Measurements from ENCODE around the gene SKAP1. TPM values are rescaled to one million over a fixed set of nuclear protein-coding genes. Genes with fewer than 3 reads are reported as not detected.

Gene SKAP1
- total and polyA plus RNA-seq, 5 donors, result 0.38 to 0.77 (median 0.54) TPM; not detected in 1

GRCh38 chr17:48314716-48315115 lies 115.3 kb downstream of the SKAP1 start:
- DNase-seq (no peak), ATAC-seq (no peak)
- intact Hi-C loops (cut with DNase I), result no loop called here
- H3K27me3 ChIP-seq (ENCODE audit: control insufficient read depth, insufficient read depth), result peaks cover 10% of the 10 kb centered on the region
- no peak overlapping the region for H3K27ac ChIP-seq (ENCODE audit: low read length)
- no peaks in the 10 kb centered on the region for H3K4me1 ChIP-seq (ENCODE audit: control insufficient read depth, insufficient read depth, low read length)
- 66% methylated on average over 2 of the region's 2 CpGs for WGBS
- no peaks in the 10 kb centered on the region for H3K9me3 ChIP-seq (ENCODE audit: control insufficient read depth, low read length)
- H3K4me3 ChIP-seq (ENCODE audit: low read length), result no peak overlapping the region

GRCh38 chr17:48313096-48313755 lies 116.8 kb downstream of the SKAP1 start:
- intact Hi-C loops (cut with DNase I), result no loop called here
- no peak overlapping the region for H3K27ac ChIP-seq (ENCODE audit: low read length)
- 64% methylated on average over 8 of the region's 8 CpGs for WGBS
- ATAC-seq (no peak), DNase-seq (no peak)
- no peaks in the 10 kb centered on the region for H3K4me1 ChIP-seq (ENCODE audit: control insufficient read depth, insufficient read depth, low read length)
- no peaks in the 10 kb centered on the region for H3K9me3 ChIP-seq (ENCODE audit: control insufficient read depth, low read length)
- no peak overlapping the region for H3K4me3 ChIP-seq (ENCODE audit: low read length)
- peaks cover 8% of the 10 kb centered on the region for H3K27me3 ChIP-seq (ENCODE audit: control insufficient read depth, insufficient read depth)

GRCh38 chr17:48311324-48311723 lies 118.7 kb downstream of the SKAP1 start:
- H3K9me3 ChIP-seq (ENCODE audit: control insufficient read depth, low read length), result no peaks in the 10 kb centered on the region

DNA sequence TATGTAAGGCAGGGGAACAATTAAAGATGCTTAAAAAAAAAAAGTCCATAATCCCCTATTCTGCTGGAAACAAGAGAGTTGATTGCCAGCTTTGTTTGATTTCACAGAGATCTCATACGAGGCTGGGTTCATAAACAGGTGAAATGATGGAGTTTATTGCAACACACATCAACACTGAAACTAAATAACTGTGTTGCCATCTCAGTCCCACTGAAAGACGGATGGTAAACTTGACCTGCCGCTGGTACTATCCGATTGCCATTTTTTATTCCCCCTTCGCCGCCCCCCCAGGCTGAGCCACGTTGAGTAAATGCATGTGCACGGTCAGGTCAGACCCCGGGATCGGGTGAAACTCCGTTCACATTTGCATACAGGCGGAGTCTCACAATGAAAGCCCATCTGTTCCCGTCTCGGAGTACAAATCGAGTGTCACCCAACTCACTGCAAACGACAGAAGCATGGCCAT lies 119.2 kb downstream of the SKAP1 start:
- no peak overlapping the region for H3K27ac ChIP-seq (ENCODE audit: low read length)
- no peak overlapping the region for H3K4me3 ChIP-seq (ENCODE audit: low read length)
- H3K4me1 ChIP-seq (ENCODE audit: control insufficient read depth, insufficient read depth, low read length), result no peaks in the 10 kb centered on the region
- no peak for ATAC-seq
- no peak for DNase-seq
- H3K27me3 ChIP-seq (ENCODE audit: control insufficient read depth, insufficient read depth), result peaks cover 5% of the 10 kb centered on the region
- 23% methylated on average over 16 of the region's 16 CpGs for WGBS
- intact Hi-C loops (cut with DNase I), result no loop called here
- no peaks in the 10 kb centered on the region for H3K9me3 ChIP-seq (ENCODE audit: control insufficient read depth, low read length)

More at GRCh38 chr17:48311324-48311723, 118.7 kb downstream of the SKAP1 start:
- DNase-seq, result no peak
- Histone ChIP-seq H3K4me3 (ENCODE audit: low read length) (no peak overlapping the region), H3K4me1 (ENCODE audit: control insufficient read depth, insufficient read depth, low read length) (no peaks in the 10 kb centered on the region), H3K27me3 (ENCODE audit: control insufficient read depth, insufficient read depth) (peaks cover 5% of the 10 kb centered on the region), H3K27ac (ENCODE audit: low read length) (no peak overlapping the region)
- no peak for ATAC-seq
- 86% methylated on average over 3 of the region's 3 CpGs for WGBS
- intact Hi-C loops (cut with DNase I), result no loop called here

DNA sequence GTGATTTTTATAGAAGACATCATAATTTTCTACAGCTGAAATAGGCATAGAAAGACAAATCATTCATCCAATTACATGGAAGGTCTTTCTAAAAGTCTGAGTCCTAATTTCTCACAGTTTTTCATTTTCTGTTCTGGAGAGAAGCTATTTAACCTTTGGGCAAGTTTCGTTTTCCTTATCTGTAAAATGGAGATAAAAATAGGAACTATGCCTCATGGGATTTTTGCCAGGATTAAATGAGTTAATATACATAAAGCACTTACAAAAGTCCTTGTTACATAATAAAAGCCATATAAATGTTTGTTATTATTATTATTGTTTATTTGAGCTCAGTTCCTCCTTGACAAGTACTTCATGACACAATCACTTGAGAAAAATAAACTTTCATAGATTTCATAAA lies 121.4 kb downstream of the SKAP1 start:
- intact Hi-C loops (cut with DNase I), result loop anchor here in 1 of 4 donors (10.0 kb wide), 1 partner anchor 306 kb away; the partner anchor contains the start of genes HOXB7 and HOXB8
- Histone ChIP-seq H3K4me1 (ENCODE audit: control insufficient read depth, insufficient read depth, low read length) (no peaks in the 10 kb centered on the region), H3K9me3 (ENCODE audit: control insufficient read depth, low read length) (no peaks in the 10 kb centered on the region), H3K27ac (ENCODE audit: low read length) (no peak overlapping the region), H3K4me3 (ENCODE audit: low read length) (no peak overlapping the region), H3K27me3 (ENCODE audit: control insufficient read depth, insufficient read depth) (peaks cover 5% of the 10 kb centered on the region)
- ATAC-seq (no peak), DNase-seq (no peak)
- 22% methylated on average over 1 of the region's 1 CpG for WGBS

DNA sequence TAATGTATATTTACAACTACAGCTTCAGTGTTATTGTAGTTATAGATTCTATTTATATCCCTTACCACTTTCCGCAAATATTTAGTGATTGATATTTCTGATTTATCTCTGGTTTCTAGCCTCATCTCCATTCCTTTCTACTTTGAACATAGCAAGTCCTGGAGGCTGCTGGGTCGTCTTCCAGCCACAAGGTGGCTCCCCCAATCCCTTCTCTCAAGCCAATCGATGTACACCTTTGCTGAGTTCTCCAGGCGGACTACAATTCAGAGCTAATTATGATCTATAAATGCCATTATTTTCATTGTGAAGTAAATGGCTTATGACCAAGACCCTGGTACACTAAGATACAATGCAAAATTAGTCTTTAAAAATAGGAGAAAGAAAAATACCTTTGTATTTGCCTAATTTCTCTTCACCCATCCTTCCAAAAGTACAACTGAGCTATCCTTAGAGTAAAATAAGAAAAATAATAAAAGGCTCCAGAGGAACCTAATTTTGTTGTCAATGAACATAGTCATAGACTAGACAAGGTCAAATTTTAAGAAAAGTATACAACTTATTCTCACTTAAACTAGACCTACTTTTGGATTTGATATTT lies 122.1 kb downstream of the SKAP1 start:
- ATAC-seq (no peak), DNase-seq (peak in 2 of 3 donors; percentile 54 to 60)
- intact Hi-C loops (cut with DNase I), result loop anchor here in 1 of 4 donors (10.0 kb wide), 1 partner anchor 307 kb away; the partner anchor contains the start of genes HOXB7 and HOXB8
- Histone ChIP-seq H3K4me3 (ENCODE audit: low read length) (no peak overlapping the region), H3K9me3 (ENCODE audit: control insufficient read depth, low read length) (no peaks in the 10 kb centered on the region), H3K27me3 (ENCODE audit: control insufficient read depth, insufficient read depth) (peaks cover 2% of the 10 kb centered on the region), H3K4me1 (ENCODE audit: control insufficient read depth, insufficient read depth, low read length) (no peaks in the 10 kb centered on the region), H3K27ac (ENCODE audit: low read length) (no peak overlapping the region)
- 25% methylated on average over 4 of the region's 4 CpGs for WGBS

DNA sequence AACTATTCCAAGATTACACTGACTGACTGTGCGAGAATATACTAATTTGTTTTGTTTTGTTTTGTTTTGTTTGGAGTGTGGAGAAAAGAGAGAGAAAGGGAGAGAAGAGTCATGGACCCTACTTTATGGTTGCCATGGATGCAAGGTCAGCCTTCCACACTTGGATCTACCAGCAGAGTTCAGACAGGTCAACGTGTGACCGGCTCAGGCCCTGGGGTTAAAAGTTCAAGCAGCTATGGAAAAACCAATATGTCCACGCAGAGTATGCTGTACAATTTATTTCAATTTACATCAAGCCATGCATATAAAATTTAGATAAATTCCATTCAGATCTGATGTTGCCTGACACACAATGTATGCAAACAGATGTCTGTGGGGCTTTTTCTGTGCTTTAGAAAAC lies 122.8 kb downstream of the SKAP1 start:
- DNase-seq, result no peak
- intact Hi-C loops (cut with DNase I), result loop anchor here in 1 of 4 donors (10.0 kb wide), 1 partner anchor 308 kb away; the partner anchor contains the start of genes HOXB7 and HOXB8
- ATAC-seq, result no peak
- Histone ChIP-seq H3K4me1 (ENCODE audit: control insufficient read depth, insufficient read depth, low read length) (no peaks in the 10 kb centered on the region), H3K27me3 (ENCODE audit: control insufficient read depth, insufficient read depth) (no peaks in the 10 kb centered on the region), H3K27ac (ENCODE audit: low read length) (no peak overlapping the region), H3K4me3 (ENCODE audit: low read length) (no peak overlapping the region), H3K9me3 (ENCODE audit: control insufficient read depth, low read length) (no peaks in the 10 kb centered on the region)
- 69% methylated on average over 4 of the region's 4 CpGs for WGBS

DNA sequence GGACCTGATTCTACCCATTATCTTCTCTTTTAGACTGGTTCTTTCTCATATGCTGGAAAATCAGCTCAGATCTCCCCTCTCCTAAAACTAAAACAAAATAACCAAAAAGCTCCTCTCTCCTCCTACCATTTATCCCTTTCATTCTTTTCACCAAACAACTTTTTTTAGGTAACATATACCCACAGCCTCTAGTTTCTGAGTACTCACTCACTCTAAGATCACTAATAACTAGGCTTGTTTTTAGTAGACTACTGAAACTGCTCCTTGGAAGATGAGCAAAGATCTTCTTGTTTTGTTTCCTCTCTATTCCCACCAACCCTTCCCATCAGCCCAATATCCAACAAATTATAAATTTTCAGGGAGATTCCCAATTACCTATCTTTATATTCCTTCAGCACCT lies 129.0 kb downstream of the SKAP1 start:
- DNase-seq (no peak), ATAC-seq (no peak)
- H3K27ac ChIP-seq (ENCODE audit: low read length), result no peak overlapping the region
- intact Hi-C loops (cut with DNase I), result loop anchor here in 1 of 4 donors (10.0 kb wide), 1 partner anchor 314 kb away; the partner anchor contains the start of genes HOXB7 and HOXB8
- no peaks in the 10 kb centered on the region for H3K9me3 ChIP-seq (ENCODE audit: control insufficient read depth, low read length)
- no peaks in the 10 kb centered on the region for H3K27me3 ChIP-seq (ENCODE audit: control insufficient read depth, insufficient read depth)
- no peaks in the 10 kb centered on the region for H3K4me1 ChIP-seq (ENCODE audit: control insufficient read depth, insufficient read depth, low read length)
- H3K4me3 ChIP-seq (ENCODE audit: low read length), result no peak overlapping the region

DNA sequence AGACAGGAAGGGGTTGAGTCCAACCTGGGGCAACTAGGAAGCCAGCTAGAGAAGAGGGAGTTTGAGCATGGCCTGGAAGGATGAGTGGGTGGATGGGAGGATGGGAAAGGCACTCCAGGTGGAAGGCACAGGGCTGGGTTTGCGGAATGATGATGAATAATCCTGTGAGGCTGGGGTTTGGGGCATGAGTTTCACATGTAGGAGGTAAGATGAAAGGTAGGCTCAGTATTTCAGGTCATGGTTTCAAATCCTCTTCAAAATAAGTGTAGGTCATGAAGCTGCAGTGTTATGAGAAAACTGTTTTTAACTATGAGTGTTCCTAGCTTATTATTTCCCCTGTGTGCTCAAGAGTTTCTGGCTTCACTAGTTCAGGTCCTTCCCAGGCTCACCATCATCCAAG lies 130.3 kb downstream of the SKAP1 start:
- H3K4me3 ChIP-seq (ENCODE audit: low read length), result no peak overlapping the region
- no peaks in the 10 kb centered on the region for H3K9me3 ChIP-seq (ENCODE audit: control insufficient read depth, low read length)
- intact Hi-C loops (cut with DNase I), result loop anchor here in 1 of 4 donors (10.0 kb wide), 1 partner anchor 315 kb away; the partner anchor contains the start of genes HOXB7 and HOXB8
- H3K27ac ChIP-seq (ENCODE audit: low read length), result no peak overlapping the region
- DNase-seq (no peak), ATAC-seq (no peak)
- H3K27me3 ChIP-seq (ENCODE audit: control insufficient read depth, insufficient read depth), result no peaks in the 10 kb centered on the region
- no peaks in the 10 kb centered on the region for H3K4me1 ChIP-seq (ENCODE audit: control insufficient read depth, insufficient read depth, low read length)
- 93% methylated on average over 1 of the region's 1 CpG for WGBS

DNA sequence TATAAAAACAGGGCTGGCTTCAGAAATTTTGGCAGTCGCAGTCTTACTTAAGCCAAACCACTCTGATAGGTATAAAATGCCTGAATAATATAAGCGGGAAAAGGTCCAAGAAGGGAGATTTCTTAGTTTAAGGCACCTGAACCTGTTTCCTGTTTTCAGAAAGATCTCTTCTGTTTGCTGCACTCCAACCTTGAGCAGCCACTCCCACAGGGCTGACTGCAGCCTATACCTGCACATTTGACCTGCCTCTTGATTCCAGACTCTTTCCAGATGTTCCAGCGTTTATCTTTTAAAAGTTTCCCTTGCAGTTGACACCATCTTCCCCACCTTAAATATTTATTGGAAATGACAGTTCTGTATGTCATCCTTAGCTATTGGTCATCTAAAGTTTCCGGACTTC lies 132.2 kb downstream of the SKAP1 start:
- whole genome bisulfite sequencing, result 78% methylated on average over 4 of the region's 4 CpGs
- DNase-seq (no peak), ATAC-seq (no peak)
- Histone ChIP-seq H3K27me3 (ENCODE audit: control insufficient read depth, insufficient read depth) (no peaks in the 10 kb centered on the region), H3K9me3 (ENCODE audit: control insufficient read depth, low read length) (no peaks in the 10 kb centered on the region), H3K27ac (ENCODE audit: low read length) (no peak overlapping the region), H3K4me1 (ENCODE audit: control insufficient read depth, insufficient read depth, low read length) (no peaks in the 10 kb centered on the region), H3K4me3 (ENCODE audit: low read length) (no peak overlapping the region)
- intact Hi-C loops (cut with DNase I), result no loop called here

DNA sequence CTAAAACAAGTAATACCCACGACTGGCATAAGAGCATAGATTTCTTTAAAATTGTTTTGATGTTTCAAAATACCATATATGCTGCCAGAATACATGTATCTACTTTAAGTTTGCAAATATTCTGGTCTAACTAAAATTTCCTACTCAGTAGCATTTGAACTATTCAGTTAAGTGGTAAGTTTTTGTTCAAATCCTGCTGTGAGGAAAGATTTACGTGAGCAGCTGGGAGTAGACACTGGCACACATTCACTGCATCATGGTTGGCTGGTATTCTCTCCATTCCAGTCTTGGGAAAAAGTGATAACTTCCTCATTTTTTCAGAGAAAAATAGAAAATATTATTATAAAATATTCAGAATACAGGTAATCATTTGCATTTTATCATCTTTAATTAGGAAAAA lies 133.6 kb downstream of the SKAP1 start:
- H3K27me3 ChIP-seq (ENCODE audit: control insufficient read depth, insufficient read depth), result no peaks in the 10 kb centered on the region
- no peak for DNase-seq
- intact Hi-C loops (cut with DNase I), result no loop called here

More for the DNA sequence above, 133.6 kb downstream of the SKAP1 start:
- H3K9me3 ChIP-seq (ENCODE audit: control insufficient read depth, low read length), result no peaks in the 10 kb centered on the region
- H3K4me3 ChIP-seq (ENCODE audit: low read length), result no peak overlapping the region
- H3K4me1 ChIP-seq (ENCODE audit: control insufficient read depth, insufficient read depth, low read length), result no peaks in the 10 kb centered on the region
- WGBS, result 95% methylated on average over 2 of the region's 2 CpGs
- no peak overlapping the region for H3K27ac ChIP-seq (ENCODE audit: low read length)
- no peak for ATAC-seq
